Ovary (tissue), 3 donors: Measurements from ENCODE around the gene NRXN3.

Experiments
- EP300 ChIP-seq: sonication (generic); formaldehyde crosslinking; IDR thresholded peaks from one replicate; pipeline ENCODE4 v1.6.1; 2017; ENCODE audit warnings: antibody characterized with exemption
- POLR2A ChIP-seq: fragments of 450-650 bp; IDR thresholded peaks from one replicate; pipeline ENCODE4 v1.6.1; 2017; ENCODE audit warnings: antibody characterized with exemption, mild to moderate bottlenecking, moderate library complexity
- TF ChIP-seq, protein P1 (sequence below), 3 donors: fragments of 450-650 bp in 2 of 3; fragments of 200-600 bp in 1 of 3; IDR thresholded peaks; one replicate each; pipeline versions ENCODE4 v1.5.1 to v1.8.0; 2016 to 2022; ENCODE audit warnings: antibody characterized with exemption in 3 of 3, mild to moderate bottlenecking in 1 of 3
- donor health status: DM: no; HTN: no; CAD: no.

DNA sequence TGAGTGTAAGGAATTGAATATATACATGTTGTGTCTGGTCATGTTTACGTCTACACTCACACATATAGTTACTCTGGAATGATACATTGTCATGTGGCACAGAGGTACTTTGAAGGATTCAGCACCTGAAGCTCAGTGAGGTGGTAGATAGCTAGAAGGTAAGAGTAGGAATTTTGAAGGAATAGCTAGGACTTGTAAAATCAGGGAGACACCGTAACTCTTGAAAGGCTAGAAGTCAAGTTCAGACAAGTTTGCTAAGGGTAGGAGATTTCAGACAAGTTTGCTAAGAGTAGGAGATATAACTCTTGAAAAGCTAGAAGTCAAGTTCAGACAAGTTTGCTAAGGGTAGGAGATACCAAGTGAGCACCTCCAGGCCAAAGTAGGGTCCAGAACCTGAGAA is 14.0 kb upstream of the NRXN3 start:
- TF ChIP-seq, protein P1, sequence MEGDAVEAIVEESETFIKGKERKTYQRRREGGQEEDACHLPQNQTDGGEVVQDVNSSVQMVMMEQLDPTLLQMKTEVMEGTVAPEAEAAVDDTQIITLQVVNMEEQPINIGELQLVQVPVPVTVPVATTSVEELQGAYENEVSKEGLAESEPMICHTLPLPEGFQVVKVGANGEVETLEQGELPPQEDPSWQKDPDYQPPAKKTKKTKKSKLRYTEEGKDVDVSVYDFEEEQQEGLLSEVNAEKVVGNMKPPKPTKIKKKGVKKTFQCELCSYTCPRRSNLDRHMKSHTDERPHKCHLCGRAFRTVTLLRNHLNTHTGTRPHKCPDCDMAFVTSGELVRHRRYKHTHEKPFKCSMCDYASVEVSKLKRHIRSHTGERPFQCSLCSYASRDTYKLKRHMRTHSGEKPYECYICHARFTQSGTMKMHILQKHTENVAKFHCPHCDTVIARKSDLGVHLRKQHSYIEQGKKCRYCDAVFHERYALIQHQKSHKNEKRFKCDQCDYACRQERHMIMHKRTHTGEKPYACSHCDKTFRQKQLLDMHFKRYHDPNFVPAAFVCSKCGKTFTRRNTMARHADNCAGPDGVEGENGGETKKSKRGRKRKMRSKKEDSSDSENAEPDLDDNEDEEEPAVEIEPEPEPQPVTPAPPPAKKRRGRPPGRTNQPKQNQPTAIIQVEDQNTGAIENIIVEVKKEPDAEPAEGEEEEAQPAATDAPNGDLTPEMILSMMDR (IDR thresholded peaks at IDR 0.05) = no peak
- TF ChIP-seq EP300 = no peak
- TF ChIP-seq POLR2A = no peak
